Spleen (tissue), 7 donors: ENCODE results near the gene NINJ1.

Experiments
- CTCF ChIP-seq, 11 experiments: fragments of 200-600 bp in 7 of 11; fragments of 450-650 bp in 4 of 11; sonication (generic) in 4 of 11; IDR thresholded peaks in 8 of 11; conservative IDR thresholded peaks in 3 of 11; 1 replicate in 7 of 11; 2 replicates in 4 of 11; pipeline versions ENCODE4 v1.4.0 to v1.8.0; 2016 to 2021; ENCODE audit warnings: antibody characterized with exemption in 11 of 11, inconsistent platforms in 4 of 11, mild to moderate bottlenecking in 1 of 11
- POLR2A ChIP-seq, 3 donors: fragments of 450-650 bp; IDR thresholded peaks; one replicate each; pipeline ENCODE4 v1.5.1; 2017; ENCODE audit warnings: antibody characterized with exemption in 3 of 3, mild to moderate bottlenecking in 1 of 3
- POLR2AphosphoS5 ChIP-seq, 3 donors: sonication (generic); formaldehyde crosslinking; IDR thresholded peaks; one replicate each; pipeline ENCODE4 v1.5.1; 2017; ENCODE audit warnings: antibody characterized with exemption in 3 of 3
- donor health status: DM: no; HTN: no; CAD: no; lungs with moderate emphysema.
- donor health status: DM: no; HTN: no; CAD: no.
- donor health status: DM: no; HTN: no; CAD: no.

GRCh38 chr9:93076792-93077128, 57.3 kb downstream of the NINJ1 start:
- TF ChIP-seq POLR2A (IDR thresholded peaks at IDR 0.05): no peak
- TF ChIP-seq CTCF (IDR thresholded peaks at IDR 0.05 in 8 of 11, conservative IDR thresholded peaks at IDR 0.05 in 3 of 11): no peak
- no peak for TF ChIP-seq POLR2AphosphoS5 (IDR thresholded peaks at IDR 0.05)
